ENCODE data around the gene OSBPL6. TPM values are rescaled to one million over a fixed set of nuclear protein-coding genes. Genes with fewer than 3 reads are reported as not detected.

Gene OSBPL6
- total RNA-seq, 2 donors from 2014 or later: 0.95 to 4.6 TPM

GRCh38 chr2:178273787-178274360 is 79.6 kb downstream of the OSBPL6 start:
- no peaks in the 10 kb centered on the region for H3K9me3 ChIP-seq
- H3K27ac ChIP-seq: no peak overlapping the region
- ATAC-seq (ENCODE audit: insufficient number of reproducible peaks, low FRiP score, low read depth) (no peak), DNase-seq (ENCODE audit: low spot score) (no peak)
- peaks cover 0 to 20% of the 10 kb centered on the region in 2 donors for H3K4me1 ChIP-seq (ENCODE audit: control insufficient read depth in 1 of 2, low read depth in 2 of 2)
- TF ChIP-seq, protein P1, sequence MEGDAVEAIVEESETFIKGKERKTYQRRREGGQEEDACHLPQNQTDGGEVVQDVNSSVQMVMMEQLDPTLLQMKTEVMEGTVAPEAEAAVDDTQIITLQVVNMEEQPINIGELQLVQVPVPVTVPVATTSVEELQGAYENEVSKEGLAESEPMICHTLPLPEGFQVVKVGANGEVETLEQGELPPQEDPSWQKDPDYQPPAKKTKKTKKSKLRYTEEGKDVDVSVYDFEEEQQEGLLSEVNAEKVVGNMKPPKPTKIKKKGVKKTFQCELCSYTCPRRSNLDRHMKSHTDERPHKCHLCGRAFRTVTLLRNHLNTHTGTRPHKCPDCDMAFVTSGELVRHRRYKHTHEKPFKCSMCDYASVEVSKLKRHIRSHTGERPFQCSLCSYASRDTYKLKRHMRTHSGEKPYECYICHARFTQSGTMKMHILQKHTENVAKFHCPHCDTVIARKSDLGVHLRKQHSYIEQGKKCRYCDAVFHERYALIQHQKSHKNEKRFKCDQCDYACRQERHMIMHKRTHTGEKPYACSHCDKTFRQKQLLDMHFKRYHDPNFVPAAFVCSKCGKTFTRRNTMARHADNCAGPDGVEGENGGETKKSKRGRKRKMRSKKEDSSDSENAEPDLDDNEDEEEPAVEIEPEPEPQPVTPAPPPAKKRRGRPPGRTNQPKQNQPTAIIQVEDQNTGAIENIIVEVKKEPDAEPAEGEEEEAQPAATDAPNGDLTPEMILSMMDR (IDR thresholded peaks at IDR 0.05): no peak
- no peaks in the 10 kb centered on the region for H3K27me3 ChIP-seq (replicated peaks; ENCODE audit: insufficient read depth)
- no peak overlapping the region for H3K4me3 ChIP-seq
- H3K36me3 ChIP-seq: no peaks in the 10 kb centered on the region

DNA sequence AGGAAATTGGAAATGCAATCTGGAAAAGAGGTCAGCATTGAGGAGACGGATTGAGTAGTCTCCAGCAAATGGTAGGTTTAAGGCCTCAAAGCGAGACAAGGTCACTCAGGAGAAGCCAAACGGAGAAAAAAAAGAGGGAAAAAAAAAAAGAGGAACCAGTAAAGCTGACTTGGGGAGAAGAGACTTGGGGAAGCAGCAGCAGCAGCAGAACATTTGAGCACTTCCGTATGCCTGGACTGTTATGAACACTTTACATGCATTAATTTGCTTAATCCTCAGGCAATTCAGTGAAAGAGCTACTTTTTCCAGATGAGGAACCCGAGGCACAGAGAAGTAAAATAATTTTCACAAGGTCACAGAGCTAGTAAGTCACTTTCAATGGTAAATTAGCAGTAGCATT is 81.3 kb downstream of the OSBPL6 start:
- Histone ChIP-seq H3K9me3 (no peaks in the 10 kb centered on the region), H3K27me3 (replicated peaks; ENCODE audit: insufficient read depth) (no peaks in the 10 kb centered on the region), H3K36me3 (no peaks in the 10 kb centered on the region), H3K4me3 (no peak overlapping the region), H3K27ac (no peak overlapping the region), H3K4me1 (ENCODE audit: control insufficient read depth in 1 of 2, low read depth in 2 of 2) (peaks cover 0 to 20% of the 10 kb centered on the region in 2 donors)
- TF ChIP-seq, protein P1 (IDR thresholded peaks at IDR 0.05): no peak
- ATAC-seq (ENCODE audit: insufficient number of reproducible peaks, low FRiP score, low read depth) (no peak), DNase-seq (ENCODE audit: low spot score) (no peak)

DNA sequence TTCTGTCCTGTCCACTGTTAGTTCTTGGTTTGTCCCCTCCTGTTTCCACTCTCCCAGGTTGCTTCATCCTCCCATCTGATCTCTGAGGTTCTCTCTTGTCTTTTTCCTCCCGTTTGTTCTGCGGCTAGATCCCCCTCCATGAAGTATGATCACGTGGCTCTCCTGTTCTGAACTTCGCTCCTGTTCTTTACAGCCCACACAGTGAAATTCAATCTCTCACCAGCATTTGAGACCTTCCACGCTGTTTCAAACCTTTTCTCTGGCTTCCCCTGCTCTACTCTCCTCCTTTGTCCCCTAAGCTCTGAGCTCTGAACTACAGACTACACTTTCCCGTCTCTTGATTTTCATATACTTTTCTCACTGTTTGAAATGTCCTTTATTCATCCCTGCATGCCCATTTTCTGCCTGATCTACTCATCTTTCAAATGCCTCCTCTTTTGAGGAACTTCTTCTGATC is 83.5 kb downstream of the OSBPL6 start:
- no peak for ATAC-seq (ENCODE audit: insufficient number of reproducible peaks, low FRiP score, low read depth)
- no peak for DNase-seq (ENCODE audit: low spot score)

DNA sequence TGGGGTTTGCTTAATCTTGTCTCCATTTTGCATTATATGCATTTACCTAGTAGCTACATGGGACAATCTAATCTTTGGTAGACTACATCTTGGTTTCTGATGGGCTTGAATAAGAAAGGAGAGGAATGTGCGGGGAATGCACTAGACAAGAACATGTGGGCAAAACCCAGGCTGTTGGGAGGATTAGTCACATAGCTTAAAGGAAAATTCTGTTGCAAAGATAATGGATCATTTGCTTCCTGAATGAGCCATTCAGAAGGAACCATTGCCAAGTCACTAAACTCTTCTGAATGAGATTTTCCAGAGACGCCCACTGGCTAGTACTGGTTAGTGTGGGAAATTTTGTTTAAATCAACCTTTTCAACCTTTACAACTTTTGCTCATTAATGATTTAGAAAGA is 84.8 kb downstream of the OSBPL6 start:
- TF ChIP-seq, protein P1 (IDR thresholded peaks at IDR 0.05): no peak
- H3K36me3 ChIP-seq: no peaks in the 10 kb centered on the region
- DNase-seq (ENCODE audit: low spot score): no peak
- no peaks in the 10 kb centered on the region for H3K4me1 ChIP-seq (ENCODE audit: control insufficient read depth in 1 of 2, low read depth in 2 of 2)
- no peak for ATAC-seq (ENCODE audit: insufficient number of reproducible peaks, low FRiP score, low read depth)
- no peaks in the 10 kb centered on the region for H3K27me3 ChIP-seq (replicated peaks; ENCODE audit: insufficient read depth)
- no peaks in the 10 kb centered on the region for H3K9me3 ChIP-seq
- no peak overlapping the region for H3K4me3 ChIP-seq
- H3K27ac ChIP-seq: no peak overlapping the region

More for the DNA sequence above, 83.5 kb downstream of the OSBPL6 start:
- Histone ChIP-seq H3K36me3 (no peaks in the 10 kb centered on the region), H3K27me3 (replicated peaks; ENCODE audit: insufficient read depth) (no peaks in the 10 kb centered on the region), H3K4me3 (no peak overlapping the region), H3K9me3 (no peaks in the 10 kb centered on the region), H3K27ac (no peak overlapping the region), H3K4me1 (ENCODE audit: control insufficient read depth in 1 of 2, low read depth in 2 of 2) (peaks cover 0 to under 1% of the 10 kb centered on the region in 2 donors)
- TF ChIP-seq, protein P1 (IDR thresholded peaks at IDR 0.05): no peak

- no peak overlapping the region for H3K4me3 ChIP-seq
- no peaks in the 10 kb centered on the region for H3K9me3 ChIP-seq
- no peak for DNase-seq (ENCODE audit: low spot score)
- TF ChIP-seq, protein P1 (IDR thresholded peaks at IDR 0.05): no peak
- H3K27me3 ChIP-seq (replicated peaks; ENCODE audit: insufficient read depth): no peaks in the 10 kb centered on the region
- no peak for ATAC-seq (ENCODE audit: insufficient number of reproducible peaks, low FRiP score, low read depth)
- no peaks in the 10 kb centered on the region for H3K36me3 ChIP-seq
- H3K4me1 ChIP-seq (ENCODE audit: control insufficient read depth in 1 of 2, low read depth in 2 of 2): no peaks in the 10 kb centered on the region
- no peak overlapping the region for H3K27ac ChIP-seq
These were observed 85.3 kb downstream of the OSBPL6 start for GRCh38 chr2:178279636-178280035.

All from thoracic aorta (tissue), 2 donors.